GM12892 (cell line): Measurements from ENCODE around the gene CD300LD.

ENCODE experiments used
- POLR2A ChIP-seq: IDR thresholded peaks from 2 replicates; pipeline ENCODE4 v1.6.1; 2011; ENCODE audit warnings: low read depth, low read length, control low read depth
- POLR2AphosphoS5 ChIP-seq: IDR thresholded peaks from 2 replicates; pipeline ENCODE4 v1.6.1; 2011; ENCODE audit warnings: low read depth, low read length, control low read depth

DNA sequence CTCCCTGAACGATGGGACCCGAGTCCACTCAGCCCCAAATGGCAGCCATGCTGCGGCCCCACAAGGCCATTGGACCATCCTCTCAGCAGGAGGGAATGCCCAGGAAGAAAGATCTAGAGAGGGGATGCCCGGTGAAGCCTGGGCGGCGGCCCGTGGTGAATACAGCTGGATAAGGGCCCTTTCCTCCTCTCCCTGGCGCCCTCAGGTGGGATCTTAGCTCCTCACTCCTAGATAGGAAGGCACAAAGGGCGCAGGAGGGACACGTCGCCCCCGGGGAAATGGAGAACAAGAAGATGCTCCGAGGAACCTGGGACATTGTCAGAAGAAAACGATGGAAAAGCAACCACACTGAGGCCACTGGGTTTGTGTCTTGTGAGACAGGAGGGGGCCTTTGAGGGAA is 48.7 kb downstream of the CD300LD start:
- TF ChIP-seq POLR2A (no peak), POLR2AphosphoS5 (no peak)
